OCI-LY3 (cell line): Measurements from ENCODE around the gene PTDSS2.

Experiments used
- H2AFZ ChIP-seq: fragments of 200-600, 300-600 bp; shearing (Covaris generic); 2 replicates; pipeline ENCODE4 v1.6.0; 2014; ENCODE audit warnings: antibody characterized with exemption, low read depth, low read length
- H3K27ac ChIP-seq: fragments of 200-600, 300-600 bp; sonication (generic); 2 replicates; pipeline ENCODE4 v1.5.1; 2014; ENCODE audit warnings: mild to moderate bottlenecking, low read length, moderate library complexity, mixed read lengths
- H3K27me3 ChIP-seq: fragments of 200-600, 300-600 bp; sonication (generic); 2 replicates; pipeline ENCODE4 v1.6.1; 2014; ENCODE audit warnings: low read depth, low read length, mixed read lengths
- H3K36me3 ChIP-seq: fragments of 200-600, 300-600 bp; sonication (generic); replicated peaks from 2 replicates; pipeline ENCODE3; 2014; ENCODE audit warnings: low read depth, low read length, mixed read lengths
- H3K4me1 ChIP-seq: fragments of 300-600, 200-600 bp; sonication (generic); 2 replicates; pipeline ENCODE4 v1.6.1; 2014; ENCODE audit warnings: low read length, mixed read lengths
- H3K4me2 ChIP-seq: fragments of 200-600, 300-600 bp; sonication (generic); 2 replicates; pipeline ENCODE4 v1.6.1; 2014; ENCODE audit warnings: low read length, mixed read lengths
- H3K4me3 ChIP-seq: fragments of 300-600, 200-600 bp; sonication (generic); 2 replicates; pipeline ENCODE4 v1.5.1; 2014; ENCODE audit warnings: antibody characterized with exemption, mild to moderate bottlenecking, low read length, moderate library complexity
- H3K79me2 ChIP-seq: fragments of 300-600, 200-600 bp; shearing (Covaris generic); 2 replicates; pipeline ENCODE4 v1.6.1; 2014; ENCODE audit warnings: mild to moderate bottlenecking, low read length, mixed read lengths
- H3K9ac ChIP-seq: fragments of 300-600, 200-600 bp; shearing (Covaris generic); 2 replicates; pipeline ENCODE4 v1.6.0; 2014; ENCODE audit warnings: mild to moderate bottlenecking, low read length, moderate library complexity
- H3K9me3 ChIP-seq: fragments of 200-600, 300-600 bp; shearing (Covaris generic); 2 replicates; pipeline ENCODE4 v1.6.1; 2014; ENCODE audit warnings: low read length, mixed read lengths; ENCODE audit not compliant: insufficient read depth
- H4K20me1 ChIP-seq: fragments of 200-600, 300-600 bp; sonication (generic); 2 replicates; pipeline ENCODE4 v1.6.1; 2016; ENCODE audit warnings: low read length, mixed read lengths; ENCODE audit not compliant: insufficient read depth
- CTCF ChIP-seq: fragments of 200-600, 300-600 bp; sonication (generic); IDR thresholded peaks from 2 replicates; pipeline ENCODE4 v1.5.1; 2014; ENCODE audit warnings: antibody characterized with exemption, low read length, low read depth
- EZH2phosphoT487 ChIP-seq: fragments of 200-600 bp; shearing (Covaris generic); IDR thresholded peaks from 2 replicates; pipeline ENCODE4 v1.6.1; 2018; ENCODE audit warnings: antibody characterized with exemption, mixed run types, low read depth

Gene PTDSS2

GRCh38 chr11:534396-535209 lies 84.5 kb downstream of the PTDSS2 start:
- peak overlapping the region; percentile 84 for H3K4me3 ChIP-seq
- peak overlapping the region; percentile 74 for H3K4me2 ChIP-seq
- H4K20me1 ChIP-seq = peaks cover 10% of the 10 kb centered on the region
- H3K9me3 ChIP-seq = no peaks in the 10 kb centered on the region
- no peaks in the 10 kb centered on the region for H3K36me3 ChIP-seq
- no peak overlapping the region; the same call in 1 of the 2 replicates for H2AFZ ChIP-seq
- TF ChIP-seq EZH2phosphoT487 = no peak
- TF ChIP-seq CTCF = no peak
- H3K4me1 ChIP-seq = peaks cover 20% of the 10 kb centered on the region; the same call in 1 of the 2 replicates
- H3K79me2 ChIP-seq = peaks cover 12% of the 10 kb centered on the region
- peak overlapping the region; percentile 35 for H3K27ac ChIP-seq
- peak overlapping the region; percentile 83 for H3K9ac ChIP-seq
- no peaks in the 10 kb centered on the region for H3K27me3 ChIP-seq

- Histone ChIP-seq H3K4me1 (peaks cover 20% of the 10 kb centered on the region; the same call in 1 of the 2 replicates), H3K79me2 (peaks cover 12% of the 10 kb centered on the region), H2AFZ (no peak overlapping the region), H4K20me1 (peaks cover 10% of the 10 kb centered on the region), H3K27me3 (no peaks in the 10 kb centered on the region), H3K9me3 (no peaks in the 10 kb centered on the region), H3K27ac (0 out of 2 replicates have a peak overlapping the region, but pooled peaks have one; percentile 35), H3K36me3 (no peaks in the 10 kb centered on the region), H3K4me2 (peak overlapping the region; percentile 74), H3K9ac (peak overlapping the region; percentile 83), H3K4me3 (peak overlapping the region; percentile 84)
- TF ChIP-seq CTCF = no peak
- TF ChIP-seq EZH2phosphoT487 = no peak
These were observed 85.1 kb downstream of the PTDSS2 start for GRCh38 chr11:535210-535518.

GRCh38 chr11:535519-536454 lies 85.7 kb downstream of the PTDSS2 start, which contains the start of gene HRAS:
TSS of gene HRAS (minus strand) at chr11:535576.
- Histone ChIP-seq H3K4me3 (peak within 1 kb of the TSS; percentile 87), H3K27ac (peak within 1 kb of the TSS; percentile 81), H3K36me3 (no peaks in the 10 kb centered on the region), H3K4me1 (peaks cover 20% of the 10 kb centered on the region; the same call in 1 of the 2 replicates), H3K4me2 (peak within 1 kb of the TSS; percentile 92), H3K27me3 (no peaks in the 10 kb centered on the region), H3K9ac (peak within 1 kb of the TSS; percentile 83), H4K20me1 (peaks cover 10% of the 10 kb centered on the region), H3K9me3 (no peaks in the 10 kb centered on the region), H2AFZ (no peak within 1 kb of the TSS; the same call in 1 of the 2 replicates), H3K79me2 (peaks cover 12% of the 10 kb centered on the region)
- TF ChIP-seq EZH2phosphoT487 = no peak
- TF ChIP-seq CTCF = no peak
